Effector CD8-positive, alpha-beta T cell (primary cell): ENCODE measurements around the gene KIF21B.
"Not testable (repeated sequence)": the region's sequence is repeated elsewhere in the genome, so short reads cannot be mapped to it uniquely, and the experiment has no call there.

Source experiments
- DNase-seq: peaks from one replicate; lab custom pipeline; 2025; lab: John Stamatoyannopoulos, UW

KIF21B gene

DNA sequence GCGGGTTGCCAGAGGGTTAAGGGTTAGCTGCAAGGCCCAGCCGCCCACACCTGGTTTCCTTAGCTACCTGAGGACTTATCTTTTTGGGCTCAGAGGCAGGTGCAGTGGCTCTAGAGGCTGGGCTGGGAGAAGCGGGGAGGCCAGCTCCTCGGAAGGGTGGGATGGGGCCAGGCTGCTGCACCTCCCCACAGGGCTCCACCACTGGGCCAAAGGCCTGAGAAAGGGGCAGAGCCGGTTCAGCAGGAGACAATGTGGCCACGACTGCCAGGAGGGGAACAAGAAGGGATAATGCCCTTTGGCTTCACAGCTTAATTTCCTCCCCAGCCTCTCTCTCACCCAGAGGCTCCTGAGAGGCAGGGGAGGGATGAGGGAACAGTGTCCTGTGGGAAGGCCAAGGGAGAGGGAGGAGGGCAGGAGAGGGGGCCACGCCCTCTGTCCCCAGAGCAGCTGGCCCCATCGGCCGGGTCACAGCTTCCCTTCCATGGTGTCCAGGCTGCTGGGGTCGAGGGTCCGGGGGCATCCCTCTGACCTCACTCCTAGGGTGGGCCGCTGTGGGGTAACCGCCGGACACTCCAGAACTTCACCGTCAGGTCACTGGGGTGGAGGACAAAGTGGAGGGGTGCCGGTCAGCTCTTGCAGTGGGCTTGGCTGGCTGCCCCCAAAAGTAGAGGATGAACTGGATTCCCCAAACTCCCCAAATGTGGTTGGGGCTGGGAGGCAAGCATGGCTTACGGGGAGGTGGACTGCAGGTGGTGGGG is 50.4 kb downstream of the KIF21B start:
- no peak for DNase-seq

DNA sequence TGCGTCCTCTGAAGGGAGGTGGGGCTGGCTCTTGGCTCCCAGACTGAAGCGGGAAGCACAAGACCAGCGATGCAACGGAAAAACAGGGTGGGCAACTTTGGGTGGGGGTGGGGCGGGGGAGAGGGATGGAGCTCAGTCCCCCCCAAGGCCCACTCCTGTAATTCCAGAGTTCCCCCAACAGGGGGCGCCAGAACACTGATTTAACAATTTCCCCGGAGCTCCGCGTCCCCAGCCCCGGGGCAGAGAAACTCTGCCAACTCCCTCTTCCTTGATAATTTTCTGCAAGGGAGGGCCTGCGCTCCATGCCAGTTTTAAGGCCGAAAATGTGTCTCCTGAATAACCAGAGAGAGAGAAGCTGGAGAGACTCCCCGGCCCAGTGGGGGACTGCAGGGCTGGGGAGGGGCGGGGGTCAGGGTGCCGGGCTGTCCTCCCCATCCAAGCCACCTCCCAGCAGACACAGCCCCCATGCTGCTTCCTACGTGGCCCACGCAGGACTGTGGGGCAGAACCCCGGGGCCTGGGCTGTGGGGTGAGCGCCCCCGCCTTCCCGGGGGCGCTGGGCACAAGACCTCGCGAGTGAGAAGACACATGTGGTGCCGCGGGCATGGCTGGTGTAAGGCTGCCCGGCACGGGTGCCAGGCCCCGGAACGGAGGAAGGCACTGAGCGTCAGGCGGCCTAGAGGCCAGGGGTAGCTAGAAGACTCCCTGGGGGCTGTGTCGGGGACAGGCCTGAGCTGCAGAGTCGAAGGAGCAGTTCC is 51.4 kb downstream of the KIF21B start:
- DNase-seq = peak; percentile 65

DNA sequence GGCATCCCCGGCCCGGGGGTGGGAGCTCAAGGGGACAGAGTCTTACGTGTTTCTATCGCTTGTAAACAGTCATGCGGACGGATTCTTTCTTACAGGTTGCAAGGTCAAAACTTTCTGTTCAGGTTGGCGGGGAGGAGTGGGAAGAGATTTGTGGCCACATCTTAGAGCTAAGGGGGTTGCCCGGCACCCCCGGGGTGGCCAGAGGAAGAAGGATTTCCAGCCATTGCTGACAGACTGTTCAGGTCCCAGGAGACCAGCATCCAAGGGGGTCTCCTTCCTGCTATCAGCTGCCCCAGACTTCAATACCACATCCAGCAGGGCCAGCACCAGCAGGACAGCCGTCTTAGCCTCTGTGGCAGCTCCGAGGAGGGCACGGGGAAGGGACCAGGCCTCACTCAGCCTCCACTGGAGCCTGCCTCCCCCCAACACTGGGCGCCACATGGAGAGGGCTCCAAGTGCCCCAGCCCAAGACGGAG is 52.0 kb downstream of the KIF21B start:
- no peak for DNase-seq

DNA sequence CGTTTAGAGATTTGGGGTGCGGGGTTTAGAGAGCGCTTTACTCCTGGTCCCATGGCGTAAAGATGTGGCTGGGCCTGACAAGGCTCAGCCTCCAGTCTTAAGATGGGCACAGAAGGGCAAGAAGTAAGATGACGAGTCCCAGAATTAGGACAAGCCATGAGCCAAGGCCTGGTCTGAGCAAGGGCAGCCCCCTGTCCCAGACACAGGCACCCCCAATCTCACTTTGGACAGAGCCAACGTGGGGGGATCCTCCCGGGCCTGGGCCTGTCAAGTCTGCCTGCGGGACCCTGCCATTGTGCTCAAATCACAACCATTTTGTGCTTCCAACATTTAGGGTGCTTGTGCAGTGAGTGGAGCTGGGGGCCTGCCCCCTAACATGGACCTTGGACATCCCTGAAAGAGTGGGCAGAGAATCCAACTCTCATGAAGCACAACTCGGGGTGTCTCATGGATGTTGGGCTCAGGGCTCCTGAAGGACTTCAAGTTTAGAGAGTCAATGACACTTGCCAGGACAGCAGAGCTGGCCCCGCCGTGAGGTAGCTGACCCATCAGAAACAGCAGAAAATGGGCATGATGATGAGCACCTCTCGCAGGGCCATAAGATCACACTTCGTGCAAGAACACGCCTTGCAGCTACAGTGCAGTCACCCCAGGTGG is 52.6 kb downstream of the KIF21B start:
- no peak for DNase-seq

DNA sequence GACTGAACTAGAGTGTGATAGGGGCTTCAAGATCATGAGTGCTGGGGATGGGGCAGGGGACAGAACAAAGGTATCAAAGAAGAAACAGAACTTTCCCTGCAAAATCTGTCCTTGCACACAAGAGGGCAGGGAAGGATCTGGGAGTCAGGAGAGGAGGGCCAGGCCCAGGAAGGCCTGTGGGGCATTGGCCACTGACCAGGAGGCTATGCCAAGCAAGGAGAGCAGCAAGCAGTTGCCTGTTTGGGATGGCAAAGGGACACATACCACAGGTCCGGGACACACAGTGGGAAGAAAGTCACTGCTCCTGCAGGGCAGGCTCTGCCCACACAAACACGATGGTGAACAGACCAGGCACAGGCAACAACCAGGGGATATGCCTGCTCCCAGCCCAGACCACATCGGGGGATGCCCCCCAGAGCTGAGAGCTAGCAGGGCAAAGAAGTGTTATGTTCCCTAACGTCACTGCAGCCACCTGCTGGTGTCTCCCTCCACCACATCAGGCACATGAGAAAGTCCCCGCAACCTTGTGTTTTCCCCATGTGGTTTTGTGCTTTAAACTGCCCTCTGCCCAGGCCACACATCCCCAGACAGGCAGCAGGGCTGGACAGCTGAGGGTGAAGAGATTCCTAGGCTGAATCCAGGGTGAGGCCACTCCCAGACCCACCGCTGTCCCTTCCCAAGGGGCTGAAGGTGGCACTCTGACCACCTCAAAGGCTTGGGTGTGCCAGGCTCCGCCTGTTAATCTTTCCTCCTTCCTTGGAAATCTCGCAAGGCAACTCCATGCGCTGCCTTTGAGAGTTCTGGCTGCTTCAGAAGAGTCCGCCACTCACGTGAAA is 53.6 kb downstream of the KIF21B start:
- DNase-seq = no peak

DNA sequence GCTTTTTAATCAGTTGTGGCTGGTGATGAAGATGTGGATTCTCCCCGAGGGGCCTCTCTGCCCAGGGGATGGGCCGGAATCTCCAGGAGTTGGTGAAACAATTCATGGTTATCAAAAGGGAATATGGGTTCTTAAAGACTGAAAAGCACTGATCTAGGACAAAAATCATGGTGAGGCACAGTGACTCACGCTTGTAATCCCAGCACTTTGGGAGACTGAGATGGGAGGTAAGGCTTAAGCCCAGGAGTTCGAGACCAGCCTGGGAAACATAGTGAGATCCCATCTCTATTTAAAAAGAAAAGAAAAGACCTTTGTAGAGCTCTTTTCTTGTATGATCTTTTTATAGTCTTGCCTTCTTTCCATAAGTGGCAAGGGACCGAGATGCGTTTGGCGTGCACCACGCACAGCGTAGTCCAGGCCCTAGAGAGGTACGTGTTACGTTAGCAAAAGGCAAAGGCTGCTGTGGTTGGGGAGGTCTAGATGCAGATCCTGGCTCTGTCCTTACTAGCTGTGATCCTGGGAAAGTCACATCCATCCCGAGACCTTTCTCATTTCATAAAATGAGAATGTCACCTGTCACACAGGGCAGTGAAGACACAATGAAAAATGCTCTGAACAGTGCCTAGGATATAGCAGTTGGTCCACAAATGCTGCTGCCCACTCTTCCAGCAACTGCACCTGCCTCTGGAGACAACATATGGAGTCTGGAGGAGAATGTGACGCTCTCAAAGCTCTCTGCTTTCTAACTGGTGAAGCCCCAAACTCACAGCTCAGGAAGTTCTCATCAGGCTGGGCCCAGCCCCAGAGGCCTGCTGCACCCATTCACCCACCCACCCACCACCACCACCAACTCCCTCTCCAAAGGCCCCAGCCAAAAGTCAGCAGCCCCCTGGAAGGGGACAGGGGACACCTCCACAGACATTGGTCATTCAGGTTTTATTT is 54.8 kb downstream of the KIF21B start:
- no peak for DNase-seq

DNA sequence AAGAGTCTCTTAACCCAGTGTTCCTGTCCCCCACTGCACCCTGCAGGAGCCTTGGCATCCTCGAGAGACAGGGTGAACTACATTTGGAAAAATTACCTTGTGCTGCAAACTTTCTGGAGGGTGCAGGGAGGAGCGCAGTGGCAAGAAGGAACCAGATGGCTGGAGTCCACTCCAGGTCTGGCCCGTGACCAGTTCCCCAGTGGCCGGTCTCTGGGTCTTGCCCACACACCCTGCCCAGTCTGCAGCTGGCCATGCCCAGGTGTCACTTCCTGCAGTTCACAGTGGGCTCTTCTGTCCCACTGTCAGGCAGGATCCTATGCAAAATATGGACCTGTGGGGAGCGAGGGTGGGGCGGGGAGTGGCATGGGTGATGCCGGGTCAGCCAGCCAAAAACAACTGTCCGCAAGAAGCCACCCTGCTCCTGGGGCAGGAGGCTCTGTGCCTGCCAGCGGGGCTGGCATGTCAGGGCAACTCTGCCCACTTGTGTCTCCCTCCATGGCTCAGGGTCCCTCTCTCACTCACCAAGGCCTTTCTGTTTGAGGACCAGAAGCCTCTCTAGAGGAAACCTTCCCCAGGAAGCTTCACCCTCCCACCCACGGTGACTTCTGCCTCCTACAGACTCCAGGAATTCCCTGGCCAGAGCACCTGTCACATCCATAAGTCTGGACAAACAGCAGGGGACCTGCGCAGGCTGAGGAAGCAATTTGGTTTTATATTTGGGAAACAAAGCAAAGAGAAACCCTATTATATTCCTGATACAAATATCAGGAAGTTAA is 55.6 kb downstream of the KIF21B start:
- DNase-seq = no peak

DNA sequence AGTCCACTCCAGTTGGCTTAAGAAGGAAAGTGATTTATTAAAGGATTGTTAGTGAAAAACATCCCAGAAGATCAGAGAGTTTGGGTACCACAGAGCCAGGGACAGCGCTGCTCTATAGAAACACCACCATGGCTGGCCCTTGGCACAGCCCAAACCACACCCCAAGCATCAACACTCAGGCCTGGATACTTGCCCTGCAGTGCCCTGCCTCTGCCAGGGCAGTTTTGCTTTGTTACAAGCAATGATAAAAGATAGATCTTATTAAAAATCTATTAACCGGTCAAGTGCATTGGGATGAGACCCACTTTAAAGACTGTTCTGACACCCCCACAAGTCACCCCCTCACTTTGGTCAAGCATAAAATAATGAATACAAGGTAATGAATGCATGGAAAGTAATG is 56.6 kb downstream of the KIF21B start:
- no peak for DNase-seq

DNA sequence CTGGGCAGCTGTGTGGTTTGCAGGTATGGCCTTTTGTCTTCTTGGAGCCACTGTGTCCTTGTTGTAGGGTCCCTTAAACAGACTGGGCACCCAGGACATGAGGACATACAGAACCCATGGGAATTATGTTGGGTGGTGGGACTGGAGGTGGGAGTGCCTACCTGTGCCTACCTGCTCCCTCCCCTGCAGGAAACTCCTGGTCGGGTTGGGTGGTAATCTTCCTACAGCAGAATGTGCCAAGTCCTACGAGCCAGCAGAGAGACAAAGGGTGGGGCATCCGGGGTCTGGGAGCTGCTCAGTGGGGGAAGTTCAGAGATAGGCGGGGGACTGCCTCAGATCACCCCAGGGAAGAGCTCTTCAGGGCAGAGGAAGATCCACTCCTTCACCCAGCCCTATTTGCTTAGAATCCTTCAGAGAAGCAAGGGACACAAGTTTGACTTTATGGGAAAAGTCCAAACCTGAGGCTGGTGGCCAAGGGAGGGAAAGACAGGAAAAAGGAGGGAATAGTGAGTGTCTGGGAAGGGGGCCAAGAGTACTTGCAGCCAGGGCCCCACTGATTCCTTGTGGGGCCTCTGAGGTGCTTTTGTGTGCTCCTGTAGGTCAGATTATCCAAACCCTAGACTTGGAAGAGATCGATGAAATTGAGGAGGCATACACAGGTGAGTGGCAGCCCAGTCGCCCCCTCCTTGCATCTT is 58.3 kb downstream of the KIF21B start:
- no peak for DNase-seq

DNA sequence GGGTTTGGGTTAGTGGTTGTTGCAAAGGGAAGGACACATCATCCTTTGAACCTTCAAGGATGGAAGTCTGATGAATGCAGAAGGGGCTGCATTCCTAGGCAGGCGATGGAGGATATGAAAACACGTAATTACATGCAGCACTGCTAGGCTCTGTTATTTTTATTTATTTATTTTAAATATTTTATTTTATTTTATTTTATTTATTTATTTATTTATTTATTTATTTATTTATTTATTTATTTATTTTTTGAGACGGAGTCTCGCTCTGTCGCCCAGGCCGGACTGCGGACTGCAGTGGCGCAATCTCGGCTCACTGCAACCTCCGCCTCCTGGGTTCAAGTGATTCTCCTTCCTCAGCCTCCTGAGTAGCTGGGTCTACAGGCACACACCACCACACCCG is 59.6 kb downstream of the KIF21B start:
- DNase-seq = not testable (repeated sequence)

DNA sequence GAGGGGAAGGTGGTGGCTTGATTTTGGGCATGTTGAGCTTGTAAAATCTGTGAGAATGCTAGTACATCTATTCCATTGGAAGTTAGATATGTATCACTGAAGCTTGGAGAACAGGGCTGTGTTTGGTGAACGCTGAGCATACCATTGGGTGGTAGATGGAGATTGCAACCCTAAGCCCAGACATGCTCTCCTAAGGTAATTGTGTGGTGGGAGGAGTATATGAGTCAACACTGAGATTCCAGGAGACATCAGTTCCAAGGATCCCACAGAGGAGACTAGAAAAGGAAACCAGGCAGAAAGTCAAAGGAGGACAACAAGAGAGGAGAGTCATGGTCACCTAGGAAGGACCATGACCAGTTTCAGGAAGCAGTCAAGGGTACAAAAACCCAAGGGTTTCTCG is 60.4 kb downstream of the KIF21B start:
- DNase-seq = no peak

DNA sequence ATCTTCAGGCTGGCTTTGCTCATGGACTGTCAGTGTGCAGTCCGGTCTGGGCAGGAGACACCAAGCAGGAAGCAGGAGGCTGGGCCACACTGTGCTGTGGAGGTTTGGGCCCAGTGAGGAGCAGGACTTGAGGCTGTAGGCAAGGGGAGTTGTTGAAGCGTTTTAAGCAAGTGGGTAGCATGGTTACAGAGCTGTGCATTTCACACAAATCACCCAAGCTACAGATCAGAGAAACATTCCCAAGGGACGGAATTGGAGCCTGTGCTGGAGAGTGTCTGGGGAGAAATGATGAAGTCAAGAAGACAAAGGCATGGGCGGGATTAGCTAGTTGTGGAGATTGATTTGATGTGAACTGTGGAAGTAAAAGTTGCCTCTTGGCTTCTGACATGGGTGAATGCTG is 60.9 kb downstream of the KIF21B start:
- DNase-seq = no peak

DNA sequence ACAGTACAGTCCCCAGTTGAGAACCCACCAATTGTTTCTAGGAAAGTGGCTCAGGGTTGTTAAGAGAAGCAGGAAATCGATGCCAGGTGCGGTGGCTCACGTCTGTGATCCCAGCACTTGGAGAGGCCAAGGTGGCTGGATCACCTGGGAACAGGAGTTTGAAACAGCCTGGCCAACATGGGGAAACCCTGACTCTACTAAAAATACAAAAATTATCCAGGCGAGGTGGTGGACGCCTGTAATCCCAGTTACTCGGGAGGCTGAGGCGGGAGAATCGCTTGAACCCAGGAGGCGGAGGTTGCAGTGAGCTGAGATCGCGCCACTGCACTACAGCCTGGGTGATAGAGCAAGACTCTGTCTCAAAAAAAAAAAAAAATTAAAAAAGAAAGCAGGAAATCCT is 61.4 kb downstream of the KIF21B start:
- not testable (repeated sequence) for DNase-seq

DNA sequence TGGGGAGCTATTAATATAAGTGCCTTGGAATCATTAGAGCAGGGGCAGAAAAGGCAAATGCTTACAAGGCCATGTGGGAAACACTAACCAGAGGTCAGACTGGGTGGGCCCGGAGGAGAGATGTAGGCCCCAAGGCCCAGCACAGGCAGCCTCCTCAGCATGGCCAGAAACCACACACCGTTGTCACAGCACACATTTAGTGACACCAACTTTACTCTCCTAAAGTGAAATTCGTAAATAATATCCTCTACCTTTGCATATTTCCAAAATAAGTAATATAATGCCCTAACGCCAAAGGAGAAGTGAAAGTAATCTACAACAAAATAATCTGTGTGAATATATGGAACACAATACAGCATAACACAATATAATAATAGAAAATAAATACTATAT is 62.6 kb downstream of the KIF21B start:
- no peak for DNase-seq

DNA sequence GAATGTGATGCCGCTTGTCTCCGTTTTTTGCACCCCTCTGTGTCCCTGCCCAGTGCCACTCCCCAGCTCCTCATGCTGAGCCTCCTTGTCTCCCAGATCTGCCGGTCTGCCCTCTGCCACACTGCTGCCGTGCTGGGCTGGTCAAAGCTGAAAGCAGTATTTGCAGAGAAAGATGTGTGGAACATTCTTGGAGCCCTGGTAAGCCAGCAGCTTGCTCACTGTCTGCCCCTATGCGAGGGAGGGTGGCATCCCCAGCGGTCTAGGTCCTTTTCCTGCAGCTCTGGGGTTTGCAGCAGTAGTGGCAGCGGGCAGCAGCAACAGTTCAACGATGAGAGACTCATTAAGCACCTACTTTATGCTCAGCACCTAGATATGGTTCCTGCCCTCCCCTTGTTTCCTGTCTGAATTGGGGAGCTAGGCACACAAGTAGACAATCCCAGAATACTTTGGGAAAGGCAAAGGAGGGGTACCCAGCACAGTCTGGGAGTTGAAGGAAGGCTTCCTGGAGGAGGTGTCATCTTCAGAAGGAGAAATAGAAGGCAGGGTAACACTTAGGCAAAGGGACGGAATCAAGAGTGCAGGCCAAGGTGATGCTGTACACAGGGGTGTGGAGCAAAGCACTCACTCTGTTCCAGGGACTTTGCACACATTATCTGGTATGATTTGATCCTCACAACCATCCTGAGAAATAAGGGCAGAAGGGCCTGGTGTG is 63.1 kb downstream of the KIF21B start:
- no peak for DNase-seq

DNA sequence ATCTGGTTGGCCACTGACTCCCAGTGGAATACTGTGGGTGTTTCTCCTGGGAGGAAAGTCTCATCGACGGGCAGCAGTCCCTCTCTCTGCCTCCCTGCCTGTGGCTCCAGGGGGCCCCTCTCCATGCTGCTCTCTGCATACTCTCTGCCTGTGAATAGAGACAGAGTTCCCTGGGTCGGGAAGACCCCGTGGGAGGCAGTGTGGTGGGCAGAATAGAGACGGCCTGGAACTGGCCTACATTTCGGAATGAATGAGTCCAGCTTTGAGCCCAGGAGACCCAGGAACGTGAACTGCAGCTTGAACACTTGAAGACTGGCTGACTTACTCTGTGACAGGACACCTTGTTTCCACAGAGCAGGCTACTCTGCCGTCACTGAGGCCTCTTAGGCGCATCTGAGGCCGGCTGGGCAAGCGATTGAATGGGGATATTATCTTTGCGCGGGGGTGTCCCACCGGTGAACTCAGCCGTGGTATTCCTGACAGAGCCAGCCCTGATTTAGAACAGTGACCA is 64.0 kb downstream of the KIF21B start:
- no peak for DNase-seq

DNA sequence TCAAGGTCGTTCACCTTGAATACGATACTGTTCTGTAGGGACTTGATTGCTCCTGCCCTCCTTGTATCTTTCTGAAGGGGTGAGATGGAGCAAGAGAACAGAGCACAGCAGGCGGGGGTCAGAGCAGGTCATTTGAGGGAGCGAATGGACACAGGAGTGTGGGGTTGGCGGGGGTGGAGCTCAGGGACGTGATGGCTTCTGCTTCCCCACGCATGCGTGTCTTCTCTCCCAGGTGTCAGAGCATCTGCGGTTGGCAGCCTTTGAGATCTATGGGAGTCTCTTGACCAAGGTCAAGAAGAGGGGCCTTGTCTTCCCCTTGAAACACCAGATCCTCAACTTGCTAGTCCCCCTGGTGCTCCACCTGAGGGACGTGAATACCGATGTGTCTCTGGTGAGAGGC is 64.9 kb downstream of the KIF21B start:
- DNase-seq = no peak

DNA sequence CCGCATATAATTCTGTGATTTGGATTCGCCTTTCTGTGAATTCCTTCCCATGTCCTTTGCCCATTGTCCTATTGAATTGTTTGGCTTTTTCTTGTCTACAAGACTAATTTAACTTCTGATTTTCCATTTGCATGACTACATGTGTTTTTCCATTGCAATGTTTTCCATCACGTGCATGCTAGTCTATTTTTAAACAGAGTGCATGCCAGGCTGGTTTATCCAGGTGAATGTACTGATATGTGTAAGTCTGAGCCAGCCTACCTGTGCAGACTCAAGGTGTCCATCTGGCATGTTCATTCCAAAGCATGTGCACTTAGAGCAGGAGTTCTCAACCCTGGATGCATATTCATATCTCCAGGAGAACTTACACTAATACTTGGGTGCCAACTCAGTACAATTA is 69.1 kb downstream of the KIF21B start:
- no peak for DNase-seq

DNA sequence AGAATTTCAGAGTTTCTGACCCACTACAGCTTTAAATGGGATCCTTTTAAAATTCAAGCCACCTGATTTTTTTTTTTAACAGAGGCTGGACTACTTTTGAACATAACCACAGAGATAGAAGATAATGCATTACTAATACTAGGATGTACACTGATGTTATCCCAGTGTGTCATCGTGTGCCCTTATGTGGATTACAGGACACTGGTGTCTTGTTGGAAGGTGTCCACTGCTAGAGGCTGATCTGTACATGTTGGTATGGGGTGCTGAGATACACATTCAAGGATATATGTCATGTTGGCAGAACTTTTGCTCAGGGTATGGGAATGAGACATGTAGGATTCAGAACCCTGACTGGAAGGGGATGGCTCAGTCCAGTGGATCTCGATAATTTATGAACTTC is 72.5 kb downstream of the KIF21B start:
- DNase-seq = no peak
